Keratinocyte (primary cell): ENCODE measurements around the gene C2orf72. TPM values are rescaled to one million over a fixed set of nuclear protein-coding genes. Genes with fewer than 3 reads are reported as not detected.

Experiments
- DNase-seq: peaks from one replicate; pipeline ENCODE4 v3.0.0-alpha.2; 2011; ENCODE audit warnings: low read depth, missing footprints, low spot score
- FAIRE-seq: peaks from 2 replicates; lab custom pipeline; 2011; peaks lifted over from hg19 to GRCh38; lab: Jason Lieb, UNC
- H2AFZ ChIP-seq: 2 replicates; pipeline ENCODE4 v1.6.0; 2012; ENCODE audit warnings: low read length, control low read depth, inconsistent platforms; ENCODE audit not compliant: control insufficient read depth
- H3K27ac ChIP-seq: 2 replicates; pipeline ENCODE4 v1.5.1; 2011; ENCODE audit warnings: low read length; ENCODE audit not compliant: control insufficient read depth, insufficient read depth
- H3K27me3 ChIP-seq: 3 replicates; pipeline ENCODE4 v1.6.0; 2011; ENCODE audit warnings: low read length; ENCODE audit not compliant: control insufficient read depth, insufficient read depth; ENCODE audit errors: extremely low read depth
- H3K36me3 ChIP-seq, 2 experiments: 2 replicates in 1 of 2; 3 replicates in 1 of 2; pipeline ENCODE4 v1.5.1; 2011; ENCODE audit warnings: low read length in 2 of 2, mild to moderate bottlenecking in 1 of 2; ENCODE audit not compliant: control insufficient read depth in 2 of 2, insufficient read depth in 2 of 2; ENCODE audit errors: extremely low read depth in 1 of 2
- H3K4me1 ChIP-seq: 3 replicates; pipeline ENCODE4 v1.5.1; 2011; ENCODE audit warnings: low read length; ENCODE audit not compliant: control insufficient read depth, insufficient read depth; ENCODE audit errors: extremely low read depth
- H3K4me2 ChIP-seq: 3 replicates; pipeline ENCODE4 v1.6.0; 2011; ENCODE audit warnings: low read depth, low read length; ENCODE audit not compliant: control insufficient read depth, insufficient read depth; ENCODE audit errors: extremely low read depth
- H3K4me3 ChIP-seq, 3 experiments: fragments of 200-600 bp in 1 of 3; sonication (generic) in 1 of 3; 2 replicates in 2 of 3; 3 replicates in 1 of 3; pipeline ENCODE4 v1.5.1; 2011 to 2016; ENCODE audit warnings: low read length in 3 of 3, mild to moderate bottlenecking in 3 of 3, control low read depth in 2 of 3, inconsistent platforms in 1 of 3, low read depth in 1 of 3, mixed read lengths in 1 of 3, mixed run types in 1 of 3, moderate library complexity in 1 of 3; ENCODE audit not compliant: control insufficient read depth in 2 of 3, insufficient read depth in 2 of 3; ENCODE audit errors: extremely low read depth in 1 of 3
- H3K79me2 ChIP-seq: 2 replicates; pipeline ENCODE4 v1.6.0; 2012; ENCODE audit warnings: low read length; ENCODE audit not compliant: control insufficient read depth, insufficient read depth
- H3K9ac ChIP-seq: 3 replicates; pipeline ENCODE4 v1.6.0; 2011; ENCODE audit warnings: low read length; ENCODE audit not compliant: control insufficient read depth, insufficient read depth; ENCODE audit errors: extremely low read depth
- H3K9me1 ChIP-seq: 3 replicates; pipeline ENCODE4 v1.6.0; 2011; ENCODE audit warnings: low read length; ENCODE audit not compliant: control insufficient read depth, insufficient read depth; ENCODE audit errors: extremely low read depth
- H3K9me3 ChIP-seq: 2 replicates; pipeline ENCODE4 v1.5.1; 2012; ENCODE audit warnings: low read depth, low read length; ENCODE audit not compliant: control insufficient read depth
- H4K20me1 ChIP-seq: 3 replicates; pipeline ENCODE4 v1.6.0; 2011; ENCODE audit warnings: low read length; ENCODE audit not compliant: control insufficient read depth, insufficient read depth; ENCODE audit errors: extremely low read depth
- EZH2 ChIP-seq: IDR thresholded peaks from one replicate; pipeline ENCODE4 v1.6.1; 2012; ENCODE audit warnings: inconsistent platforms, mild to moderate bottlenecking, low read length, moderate library complexity
- dilution Hi-C: fragments of 300-500 bp; cut with MboI; formaldehyde crosslinking; loops from one replicate; pipeline ENCODE4 v1.7.0; 2020; ENCODE audit warnings: low sequenced_read_pairs; ENCODE audit not compliant: extremely low pct_ligation_motif_present
- polyA plus RNA-seq, 5 experiments: library from polyadenylated mRNA; depleted of rRNA in 3 of 5; stranded (reverse) in 3 of 5; stranded (forward) in 1 of 5; unstranded in 1 of 5; fragments of >200 nt; gene quantifications; 1 replicate in 1 of 5; 2 replicates in 3 of 5; 3 replicates in 1 of 5; pipeline versions ENCODE4 v1.2.1 to v1.2.3, GENCODE V29; 2011 to 2012; ENCODE audit warnings: missing spikeins in 2 of 5, low read depth in 1 of 5, low replicate concordance in 1 of 5
- TF ChIP-seq, protein P1 (sequence below), 3 experiments: IDR thresholded peaks in 1 of 3; conservative IDR thresholded peaks in 1 of 3; optimal IDR thresholded peaks in 1 of 3; 2 replicates in 2 of 3; 3 replicates in 1 of 3; pipeline versions ENCODE3 to v1.5.1; 2011; ENCODE audit warnings: low read length in 3 of 3, mild to moderate bottlenecking in 3 of 3, moderate library complexity in 2 of 3, control low read depth in 1 of 3, inconsistent platforms in 1 of 3; ENCODE audit not compliant: insufficient read depth in 2 of 3; ENCODE audit errors: extremely low read depth in 1 of 3

Gene C2orf72
- polyA plus RNA-seq, 1 donor (not counting 4 experiments of a cell fraction or from before 2014, with no cell fraction given) = not detected

DNA sequence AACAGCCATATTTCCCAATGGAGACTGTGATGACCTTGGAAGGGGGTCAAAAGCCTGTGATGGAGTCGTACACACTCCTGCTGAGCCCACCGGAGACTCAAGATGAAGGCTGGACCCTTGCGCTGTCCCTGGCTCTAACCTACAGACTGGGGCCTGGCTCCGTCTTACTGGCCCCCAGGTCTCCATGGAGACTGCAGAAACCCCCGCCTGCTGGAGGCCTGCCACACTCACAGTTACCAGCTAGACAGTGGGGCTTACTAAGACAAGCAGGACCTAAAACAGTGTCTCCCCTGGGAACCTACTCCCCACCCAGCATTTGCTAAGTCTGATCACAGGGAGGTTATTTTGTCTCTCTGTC is 9.6 kb downstream of the C2orf72 start:
- no peak overlapping the region for H3K9ac ChIP-seq
- dilution Hi-C loops = no loop called here
- no peak overlapping the region for H3K4me3 ChIP-seq
- H2AFZ ChIP-seq = no peak overlapping the region
- no peaks in the 10 kb centered on the region for H4K20me1 ChIP-seq
- TF ChIP-seq, protein P1, sequence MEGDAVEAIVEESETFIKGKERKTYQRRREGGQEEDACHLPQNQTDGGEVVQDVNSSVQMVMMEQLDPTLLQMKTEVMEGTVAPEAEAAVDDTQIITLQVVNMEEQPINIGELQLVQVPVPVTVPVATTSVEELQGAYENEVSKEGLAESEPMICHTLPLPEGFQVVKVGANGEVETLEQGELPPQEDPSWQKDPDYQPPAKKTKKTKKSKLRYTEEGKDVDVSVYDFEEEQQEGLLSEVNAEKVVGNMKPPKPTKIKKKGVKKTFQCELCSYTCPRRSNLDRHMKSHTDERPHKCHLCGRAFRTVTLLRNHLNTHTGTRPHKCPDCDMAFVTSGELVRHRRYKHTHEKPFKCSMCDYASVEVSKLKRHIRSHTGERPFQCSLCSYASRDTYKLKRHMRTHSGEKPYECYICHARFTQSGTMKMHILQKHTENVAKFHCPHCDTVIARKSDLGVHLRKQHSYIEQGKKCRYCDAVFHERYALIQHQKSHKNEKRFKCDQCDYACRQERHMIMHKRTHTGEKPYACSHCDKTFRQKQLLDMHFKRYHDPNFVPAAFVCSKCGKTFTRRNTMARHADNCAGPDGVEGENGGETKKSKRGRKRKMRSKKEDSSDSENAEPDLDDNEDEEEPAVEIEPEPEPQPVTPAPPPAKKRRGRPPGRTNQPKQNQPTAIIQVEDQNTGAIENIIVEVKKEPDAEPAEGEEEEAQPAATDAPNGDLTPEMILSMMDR (optimal IDR thresholded peaks at IDR 0.05 in 1 of 3, IDR thresholded peaks at IDR 0.05 in 1 of 3, conservative IDR thresholded peaks at IDR 0.05 in 1 of 3; ENCODE audit: extremely low read depth in 1 of 3, insufficient read depth in 2 of 3, low read length in 3 of 3) = no peak
- no peak for TF ChIP-seq EZH2
- no peaks in the 10 kb centered on the region for H3K36me3 ChIP-seq
- H3K9me3 ChIP-seq = no peaks in the 10 kb centered on the region
- DNase-seq (no peak), FAIRE-seq (no peak)
- H3K9me1 ChIP-seq = no peaks in the 10 kb centered on the region
- H3K79me2 ChIP-seq = no peaks in the 10 kb centered on the region
- H3K4me2 ChIP-seq = no peak overlapping the region
- no peak overlapping the region for H3K27ac ChIP-seq
- H3K27me3 ChIP-seq = peaks cover 18% of the 10 kb centered on the region
- no peaks in the 10 kb centered on the region for H3K4me1 ChIP-seq

DNA sequence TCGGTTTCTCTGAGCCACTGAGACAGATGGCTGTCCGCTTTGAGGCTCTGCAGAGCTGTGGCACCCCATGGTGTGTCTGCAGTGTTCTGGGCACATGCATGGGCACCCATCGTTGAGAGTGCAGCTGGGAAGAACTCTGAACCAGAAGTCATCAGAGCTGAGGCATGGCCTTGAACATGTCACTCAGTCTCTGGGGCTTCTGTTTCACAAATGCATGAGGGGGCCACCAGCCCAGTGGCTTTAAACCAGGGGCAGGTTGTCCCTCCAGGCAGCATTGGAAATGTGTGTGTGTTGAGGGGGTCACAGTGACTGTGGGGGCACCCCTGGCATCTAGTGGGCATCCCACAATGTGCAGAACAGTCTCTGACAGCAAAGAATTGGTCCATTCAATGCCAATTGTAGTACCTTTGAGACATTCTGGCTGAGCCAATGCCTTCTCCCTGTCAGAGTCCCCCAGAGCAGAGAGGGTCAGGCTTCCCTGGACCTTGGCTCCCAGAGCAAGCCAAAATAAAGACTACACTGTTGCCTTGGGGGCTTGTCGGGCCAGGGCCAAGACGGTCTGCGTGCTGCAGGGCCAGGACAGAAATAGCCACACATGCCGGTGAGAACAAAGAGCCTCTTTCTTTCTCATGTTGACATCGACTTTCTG is 10.1 kb downstream of the C2orf72 start:
- DNase-seq (no peak), FAIRE-seq (no peak)
- no peak overlapping the region for H3K9ac ChIP-seq

More for the DNA sequence above, 10.1 kb downstream of the C2orf72 start:
- no peaks in the 10 kb centered on the region for H3K9me3 ChIP-seq
- no peaks in the 10 kb centered on the region for H4K20me1 ChIP-seq
- H3K27me3 ChIP-seq = peaks cover 17% of the 10 kb centered on the region
- no peak overlapping the region for H3K4me3 ChIP-seq
- H3K4me1 ChIP-seq = peaks cover 2% of the 10 kb centered on the region
- H2AFZ ChIP-seq = no peak overlapping the region
- dilution Hi-C loops = no loop called here
- H3K36me3 ChIP-seq = no peaks in the 10 kb centered on the region
- H3K27ac ChIP-seq = no peak overlapping the region
- TF ChIP-seq, protein P1 (optimal IDR thresholded peaks at IDR 0.05 in 1 of 3, IDR thresholded peaks at IDR 0.05 in 1 of 3, conservative IDR thresholded peaks at IDR 0.05 in 1 of 3; ENCODE audit: extremely low read depth in 1 of 3, insufficient read depth in 2 of 3, low read length in 3 of 3) = no peak
- no peak for TF ChIP-seq EZH2
- H3K9me1 ChIP-seq = no peaks in the 10 kb centered on the region
- H3K4me2 ChIP-seq = no peak overlapping the region
- H3K79me2 ChIP-seq = no peaks in the 10 kb centered on the region
